NOMO-1 (cell line): Measurements from ENCODE around the gene KIF23.
"Not testable (repeated sequence)": the region's sequence is repeated elsewhere in the genome, so short reads cannot be mapped to it uniquely, and the experiment has no call there.

Experiments used
- DNase-seq, 2 experiments: peaks; one replicate each; lab custom pipeline; 2025; ENCODE audit not compliant: unreplicated experiment in 2 of 2; lab: John Stamatoyannopoulos, UW

The KIF23 gene

DNA sequence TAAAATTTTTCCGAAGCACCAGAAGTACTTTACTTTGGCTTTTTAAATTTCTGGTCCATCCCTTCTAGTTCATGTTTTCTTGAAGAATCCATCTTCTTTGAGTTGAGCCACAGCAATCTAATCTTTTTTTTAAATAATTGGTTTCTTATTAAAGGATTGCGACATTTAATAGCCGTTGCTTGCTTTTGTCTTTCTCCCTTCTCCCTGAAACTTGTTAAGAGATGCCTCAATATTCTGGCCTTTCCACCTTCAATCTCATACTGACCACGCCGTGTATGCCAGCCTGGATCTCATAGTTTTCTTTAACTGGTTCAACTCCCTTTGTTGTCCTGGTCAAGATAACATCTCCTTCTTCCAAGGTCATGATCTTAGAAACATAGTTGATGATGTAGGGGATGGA lies 20.1 kb downstream of the KIF23 start:
- DNase-seq = no peak

DNA sequence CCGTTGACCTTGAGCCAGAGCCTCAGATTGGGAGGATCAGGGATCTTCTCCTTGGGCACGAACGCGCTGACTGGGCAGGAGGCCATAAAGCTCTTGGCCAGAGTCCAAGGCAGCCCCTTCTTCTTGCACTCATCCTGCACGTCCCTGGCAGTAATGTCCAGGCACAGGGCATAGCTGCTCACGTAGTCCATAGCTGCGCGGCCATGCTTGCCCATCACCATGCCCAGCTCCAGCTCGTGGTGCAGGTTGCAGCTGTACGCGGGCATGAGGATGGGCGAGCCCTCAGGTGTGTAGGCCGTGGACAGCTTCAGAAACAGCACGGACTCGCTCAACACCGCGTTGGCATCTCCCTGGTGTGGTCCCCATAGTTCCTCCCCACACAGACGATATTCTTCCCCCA lies 20.5 kb downstream of the KIF23 start:
- DNase-seq = no peak

DNA sequence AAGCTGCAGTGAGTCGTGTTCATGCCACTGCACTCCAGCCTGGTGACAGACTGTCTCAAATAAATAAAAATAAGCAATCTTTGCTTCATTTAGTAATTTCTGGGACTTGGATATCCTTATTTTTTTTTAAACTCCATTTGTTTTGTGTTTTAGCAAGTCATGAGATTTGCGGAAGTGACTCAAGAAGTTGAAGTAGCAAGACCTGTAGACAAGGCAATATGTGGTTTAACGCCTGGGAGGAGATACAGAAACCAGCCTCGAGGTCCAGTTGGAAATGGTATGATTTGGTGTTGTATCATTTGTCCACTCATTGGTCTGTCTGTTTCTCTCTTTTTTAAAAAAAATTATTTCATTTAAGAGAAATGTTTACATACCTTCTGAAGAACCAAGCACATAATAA lies 21.8 kb downstream of the KIF23 start:
- peak; percentile 51 to 84 for DNase-seq

DNA sequence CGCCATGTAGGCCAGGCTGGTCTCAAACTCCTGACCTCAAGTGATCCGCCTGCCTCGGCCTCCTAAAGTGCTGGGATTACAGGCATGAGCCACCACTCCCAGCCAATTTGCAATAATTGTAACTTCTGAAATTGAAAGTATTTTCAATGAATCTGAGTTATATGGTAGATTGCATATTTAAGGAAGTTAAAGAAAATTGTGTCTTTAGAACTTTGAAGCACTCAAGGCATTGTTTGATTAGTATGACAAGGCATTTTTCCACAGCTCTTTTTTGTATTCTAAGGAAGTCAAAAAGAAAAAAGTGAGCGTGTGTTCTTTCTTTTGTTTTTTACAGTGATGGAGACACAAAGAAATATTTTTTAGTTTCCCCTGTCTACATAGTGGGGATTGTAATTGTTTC lies 22.8 kb downstream of the KIF23 start:
- peak in 1 of 2 experiments; percentile 70 for DNase-seq

DNA sequence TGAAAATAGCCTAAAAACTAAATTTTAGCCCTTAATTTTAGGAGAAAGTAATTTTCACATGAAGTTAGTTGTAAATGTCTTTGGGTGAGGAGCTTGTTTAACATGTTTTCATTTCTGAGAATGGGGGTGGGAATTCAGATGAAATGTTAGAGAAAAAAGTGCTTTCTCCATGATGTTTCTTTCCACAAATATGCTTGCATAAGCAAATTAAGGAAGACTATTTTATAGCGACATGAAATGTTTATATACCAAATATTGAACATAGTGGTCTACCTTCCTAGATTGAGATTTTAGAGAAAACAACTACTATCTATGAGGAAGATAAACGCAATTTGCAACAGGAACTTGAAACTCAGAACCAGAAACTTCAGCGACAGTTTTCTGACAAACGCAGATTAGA lies 25.5 kb downstream of the KIF23 start:
- DNase-seq = no peak

DNA sequence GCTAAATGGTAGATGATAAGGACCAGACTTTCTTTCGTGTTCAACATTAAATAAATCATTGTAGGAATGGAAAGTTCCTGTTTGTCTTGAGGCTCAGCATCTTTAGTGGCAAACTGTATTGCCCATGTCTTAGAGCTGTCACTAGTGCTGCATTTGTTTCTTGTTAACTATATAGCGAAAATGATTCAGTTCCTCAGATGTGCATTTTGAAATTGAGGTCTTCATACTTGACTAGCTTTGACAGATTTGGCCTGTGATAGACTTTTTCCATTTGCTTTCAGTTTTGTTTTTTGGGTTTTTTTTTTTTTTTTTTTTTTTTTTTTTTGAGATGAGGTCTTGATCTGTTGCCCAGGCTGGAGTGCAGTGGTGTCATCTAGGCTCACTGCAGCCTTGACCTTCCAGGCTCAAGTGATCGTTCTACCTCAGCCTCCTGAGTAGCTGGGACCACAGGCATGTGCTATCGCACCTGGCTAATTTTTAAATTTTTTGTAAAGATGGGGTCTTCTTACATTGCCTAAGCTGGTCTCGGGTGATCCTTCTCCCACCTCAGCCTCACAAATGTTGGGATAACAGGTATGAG lies 29.0 kb downstream of the KIF23 start:
- DNase-seq = no peak

DNA sequence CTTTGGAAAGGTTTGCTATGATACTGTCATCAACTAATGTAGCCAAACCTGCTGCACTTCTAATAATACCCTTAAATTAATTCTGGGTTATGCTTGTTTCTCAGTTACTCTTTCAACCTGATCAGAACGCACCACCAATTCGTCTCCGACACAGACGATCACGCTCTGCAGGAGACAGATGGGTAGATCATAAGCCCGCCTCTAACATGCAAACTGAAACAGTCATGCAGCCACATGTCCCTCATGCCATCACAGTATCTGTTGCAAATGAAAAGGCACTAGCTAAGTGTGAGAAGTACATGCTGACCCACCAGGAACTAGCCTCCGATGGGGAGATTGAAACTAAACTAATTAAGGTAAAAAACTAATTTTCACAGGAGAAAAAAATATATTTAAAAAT lies 30.5 kb downstream of the KIF23 start:
- DNase-seq = no peak

DNA sequence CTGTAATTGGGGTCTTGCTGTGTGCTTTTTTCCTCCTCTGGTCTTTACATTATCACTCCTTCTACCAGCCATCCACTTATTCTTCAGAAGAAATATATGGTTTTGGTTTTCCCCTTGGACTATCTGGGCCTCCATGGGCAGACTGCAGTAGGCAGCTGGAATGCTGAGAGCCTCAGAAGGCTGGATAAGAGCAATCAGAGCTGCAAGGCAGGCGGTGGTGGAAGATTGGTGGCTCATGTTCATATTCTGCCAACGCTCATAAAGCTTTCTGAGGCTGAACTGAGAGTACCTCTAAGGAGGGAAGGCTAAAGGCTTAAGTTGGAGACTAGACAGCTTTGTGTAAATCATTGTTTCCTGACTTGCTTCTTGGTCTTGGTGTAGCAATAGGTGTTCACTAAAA lies 32.8 kb downstream of the KIF23 start:
- DNase-seq = no peak

DNA sequence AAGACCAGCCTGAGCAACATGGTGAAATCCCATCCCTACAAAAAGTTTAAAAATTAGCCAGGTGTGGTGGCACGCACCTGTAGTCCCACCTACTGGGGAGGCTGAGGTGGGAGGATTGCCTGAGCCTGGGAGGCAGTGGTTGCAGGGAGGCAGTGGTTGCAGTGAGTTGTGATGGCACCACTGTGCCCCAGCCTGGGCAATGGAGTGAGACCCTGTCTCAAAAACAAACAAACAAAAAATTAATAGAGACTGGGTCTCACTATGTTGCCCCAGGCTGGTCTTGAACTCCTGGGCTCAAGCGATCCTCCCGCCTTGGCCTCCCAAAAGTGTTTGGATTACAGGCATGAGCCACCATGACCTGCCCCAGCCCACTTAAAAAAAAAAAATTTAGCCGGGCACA lies 36.1 kb downstream of the KIF23 start:
- not testable (repeated sequence) for DNase-seq

DNA sequence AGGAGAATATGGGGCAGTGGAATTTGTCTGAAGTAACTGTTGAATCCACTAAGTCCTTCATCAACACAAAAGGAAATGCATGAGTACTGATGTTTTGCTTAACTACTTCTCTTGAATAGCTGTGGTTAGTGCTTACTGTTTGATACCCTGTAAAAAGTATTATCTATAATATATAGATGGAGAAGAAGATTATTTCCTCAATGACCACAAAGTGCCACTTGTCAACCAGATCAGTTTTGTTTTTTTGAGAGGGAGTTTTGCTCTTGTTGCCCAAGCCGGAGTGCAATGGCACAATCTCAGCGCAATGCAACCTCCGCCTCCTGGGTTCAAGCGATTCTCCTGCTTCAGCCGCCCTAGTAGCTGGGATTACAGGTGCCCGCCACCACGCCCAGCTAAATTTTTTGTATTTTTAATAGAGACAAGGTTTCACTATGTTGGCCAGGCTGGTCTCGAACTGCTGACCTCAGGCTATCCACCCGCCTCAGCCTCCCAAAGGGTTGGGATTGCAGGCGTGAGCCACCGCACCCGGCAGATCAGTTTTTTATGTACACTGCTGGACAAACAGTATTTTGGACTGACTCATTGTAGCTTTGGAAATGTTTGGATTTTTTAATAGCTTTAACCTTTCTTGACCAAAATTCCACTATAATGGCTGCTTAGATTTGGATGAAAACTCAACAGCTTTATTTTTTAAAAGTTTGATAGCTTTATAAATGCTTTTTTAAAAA lies 37.0 kb downstream of the KIF23 start:
- DNase-seq = no peak

DNA sequence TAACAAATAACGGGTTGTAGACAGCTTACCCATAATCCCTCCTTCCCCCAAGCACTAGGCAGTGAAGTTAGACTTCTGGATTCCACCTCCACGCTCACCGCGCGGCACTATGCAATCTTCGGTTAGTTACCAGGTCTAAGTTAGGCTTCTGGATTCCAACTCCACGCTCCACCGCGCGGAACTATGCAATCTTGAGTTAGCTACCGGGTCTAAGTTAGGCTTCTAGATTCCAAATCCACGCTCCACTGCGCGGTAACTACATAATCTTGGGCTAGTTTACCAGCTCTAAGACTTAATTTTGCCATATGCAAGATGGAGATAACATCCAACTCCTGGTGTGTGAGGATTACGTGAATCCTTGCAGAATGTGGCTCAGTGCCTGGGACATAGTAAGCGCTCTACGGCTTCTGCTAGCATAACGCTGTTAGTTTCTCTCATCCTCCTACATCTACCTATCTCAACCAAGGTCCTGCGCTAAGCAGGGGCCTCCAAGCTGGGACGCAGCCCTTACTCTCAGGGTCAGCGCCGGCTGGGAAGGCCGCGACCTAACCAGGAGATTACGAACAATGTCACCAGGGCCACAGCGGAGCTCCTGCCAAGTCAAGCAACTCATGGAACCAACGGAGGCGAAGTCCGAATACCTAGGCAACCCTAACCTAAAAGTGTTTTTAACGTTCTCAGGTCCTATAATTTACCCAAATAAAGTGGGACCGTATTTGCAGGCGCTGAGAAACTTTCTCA lies 38.0 kb downstream of the KIF23 start:
- DNase-seq = peak in 1 of 2 experiments; percentile 40

DNA sequence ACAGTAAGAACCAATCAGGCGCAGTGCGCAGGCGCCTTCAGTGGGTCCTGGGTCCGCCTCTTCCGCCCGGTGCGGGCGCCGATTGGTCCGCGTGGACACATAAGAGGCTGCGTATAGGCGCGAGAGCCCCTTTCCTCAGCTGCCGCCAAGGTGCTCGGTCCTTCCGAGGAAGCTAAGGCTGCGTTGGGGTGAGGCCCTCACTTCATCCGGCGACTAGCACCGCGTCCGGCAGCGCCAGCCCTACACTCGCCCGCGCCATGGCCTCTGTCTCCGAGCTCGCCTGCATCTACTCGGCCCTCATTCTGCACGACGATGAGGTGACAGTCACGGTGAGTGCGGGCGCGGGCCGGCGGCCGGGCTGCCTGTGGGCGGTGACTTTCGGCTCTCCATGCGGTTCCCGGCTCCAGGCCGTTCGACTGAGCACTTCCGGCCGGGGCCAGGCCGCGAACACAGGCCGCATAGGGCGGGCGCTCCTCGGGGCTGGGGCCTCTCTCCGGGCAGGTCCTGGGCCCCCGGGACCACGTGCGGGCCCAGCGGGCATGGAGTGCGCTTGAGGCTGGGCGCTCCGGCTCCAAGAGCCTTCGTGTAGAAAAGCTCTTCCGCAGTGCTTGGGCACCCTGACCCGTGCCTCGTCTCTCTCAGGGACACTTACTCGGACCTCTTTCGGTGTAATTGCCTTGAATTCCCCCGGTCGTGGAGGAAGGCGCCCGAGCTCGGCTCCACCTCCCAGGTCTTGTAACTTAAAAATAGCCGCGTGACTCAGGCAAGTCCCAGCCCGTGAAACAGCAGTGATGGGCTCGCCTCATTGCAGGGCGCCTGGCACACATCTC lies 38.8 kb downstream of the KIF23 start, which contains the start of gene RPLP1:
RPLP1 (plus strand) TSS at position 127 of the 830 bp plus-strand sequence; CDS start at position 258, 131 bp downstream.
- DNase-seq = peak; percentile 91 to 93

DNA sequence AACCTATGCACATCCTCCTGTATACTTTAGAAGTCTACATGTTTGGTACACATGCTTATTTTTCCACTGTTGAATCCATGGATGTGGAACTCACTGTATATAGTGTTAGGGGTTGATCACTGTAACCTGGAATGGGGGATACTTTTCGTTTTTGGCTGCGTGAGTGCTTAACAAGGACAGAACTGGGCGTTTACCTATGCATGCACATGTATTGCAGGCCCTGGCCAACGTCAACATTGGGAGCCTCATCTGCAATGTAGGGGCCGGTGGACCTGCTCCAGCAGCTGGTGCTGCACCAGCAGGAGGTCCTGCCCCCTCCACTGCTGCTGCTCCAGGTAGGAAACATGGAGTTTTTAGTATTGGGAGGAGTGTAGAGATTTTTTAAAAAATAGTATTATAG lies 40.8 kb downstream of the KIF23 start:
- no peak for DNase-seq

DNA sequence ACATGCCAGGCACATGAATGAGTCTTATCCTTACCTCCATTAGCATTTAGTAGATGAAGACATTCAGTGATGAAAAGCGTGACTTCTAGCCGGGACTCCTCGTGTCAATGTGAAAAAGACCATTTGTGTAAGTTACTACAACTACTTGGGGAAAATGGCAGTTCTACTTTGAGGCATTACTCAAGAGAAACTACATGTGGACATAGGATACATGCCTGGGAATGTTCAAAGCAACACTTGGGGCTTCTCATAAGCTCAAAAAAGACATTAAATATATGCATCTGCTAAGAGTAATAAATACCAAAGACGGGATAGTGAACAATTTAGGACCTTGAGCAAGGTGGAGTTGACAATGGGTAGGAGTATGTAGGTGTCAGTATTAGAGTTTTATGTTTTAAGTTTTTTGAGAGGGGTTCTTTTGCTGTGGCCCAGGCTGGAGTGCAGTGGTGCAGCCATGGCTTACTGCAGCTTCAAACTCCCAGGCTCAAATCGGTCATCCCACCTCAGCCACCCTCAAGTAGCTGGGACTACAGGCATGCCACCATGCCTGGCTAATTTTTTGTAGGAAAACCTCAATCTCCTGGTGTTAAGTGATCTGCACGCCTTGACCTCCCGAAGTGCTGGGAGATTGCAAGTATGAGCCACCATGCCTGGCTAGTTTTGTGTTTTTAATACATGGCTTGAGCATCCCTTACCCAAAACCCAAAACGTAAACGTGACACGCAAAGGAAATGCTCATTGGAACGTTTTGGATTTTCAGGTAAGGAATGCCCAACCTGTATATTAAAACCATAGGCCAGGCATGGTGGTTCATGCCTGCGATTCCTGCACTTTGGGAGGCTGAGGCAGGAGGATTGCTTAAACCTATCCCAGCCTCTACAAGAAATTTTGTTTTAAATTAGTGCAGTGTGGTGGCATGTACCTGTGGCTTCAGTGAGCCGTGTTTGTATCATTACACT lies 42.3 kb downstream of the KIF23 start:
- no peak for DNase-seq

DNA sequence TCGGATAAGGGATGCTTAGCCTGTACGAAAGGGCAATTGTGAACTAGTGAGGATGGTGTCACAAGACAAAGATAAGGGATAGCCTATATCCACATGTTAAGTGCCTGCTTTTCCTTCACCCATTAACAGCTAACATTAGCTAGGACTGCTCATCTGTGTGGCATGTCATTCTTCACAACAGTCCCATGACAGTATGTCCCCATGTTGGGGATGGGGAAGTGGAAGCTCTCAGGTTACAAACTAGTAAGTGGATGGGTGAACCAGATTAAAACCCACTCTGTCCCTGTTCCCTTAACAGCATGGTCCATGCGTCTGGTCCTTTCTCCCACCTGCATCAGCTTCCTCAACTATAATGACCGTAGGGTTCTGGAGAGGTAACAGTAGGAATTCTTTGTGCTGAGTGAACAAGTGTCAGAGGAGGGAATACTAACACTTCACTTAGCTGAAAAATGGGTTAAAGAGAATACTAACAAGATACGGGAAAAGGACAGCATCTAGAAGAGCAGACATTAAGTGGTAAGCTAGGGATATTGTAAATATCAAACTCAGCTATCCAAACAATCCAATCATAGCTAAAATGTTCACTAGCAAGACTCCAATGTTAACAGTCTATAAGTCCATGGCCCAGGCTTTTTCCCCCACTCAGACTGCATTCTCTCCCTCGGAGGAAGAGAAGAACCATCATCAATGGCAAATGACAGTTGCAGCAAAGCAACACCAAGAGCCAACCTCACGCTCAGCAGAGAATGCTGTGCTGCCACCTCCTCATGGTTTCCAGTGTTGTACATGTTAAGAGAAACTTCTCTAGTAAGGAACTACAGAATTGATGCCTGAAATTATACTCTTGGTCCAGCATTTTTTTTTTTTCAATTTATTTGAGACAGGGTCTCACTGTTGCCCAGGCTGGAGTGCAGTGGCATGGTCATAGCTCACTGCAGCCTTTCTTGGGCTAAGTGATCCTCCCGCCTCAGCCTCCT lies 43.4 kb downstream of the KIF23 start:
- no peak for DNase-seq

DNA sequence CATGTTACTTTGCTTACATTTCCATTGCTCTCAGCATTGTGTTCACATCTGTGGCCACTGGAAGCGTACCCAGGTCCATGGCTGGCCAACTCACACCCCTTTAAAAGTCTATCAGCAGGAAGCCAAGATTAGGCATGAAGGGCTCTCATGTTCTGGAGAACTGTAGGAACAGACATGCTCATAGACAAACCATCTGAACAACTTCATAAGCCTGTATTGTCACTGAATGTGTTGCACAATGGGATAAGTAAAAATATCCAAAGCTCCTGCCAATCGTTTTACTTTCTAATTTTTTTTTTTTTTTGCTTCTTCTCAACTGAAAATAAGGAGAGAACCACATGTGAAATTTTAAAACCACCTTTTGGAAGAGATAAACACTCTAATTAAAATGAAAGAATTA lies 44.9 kb downstream of the KIF23 start:
- no peak for DNase-seq

DNA sequence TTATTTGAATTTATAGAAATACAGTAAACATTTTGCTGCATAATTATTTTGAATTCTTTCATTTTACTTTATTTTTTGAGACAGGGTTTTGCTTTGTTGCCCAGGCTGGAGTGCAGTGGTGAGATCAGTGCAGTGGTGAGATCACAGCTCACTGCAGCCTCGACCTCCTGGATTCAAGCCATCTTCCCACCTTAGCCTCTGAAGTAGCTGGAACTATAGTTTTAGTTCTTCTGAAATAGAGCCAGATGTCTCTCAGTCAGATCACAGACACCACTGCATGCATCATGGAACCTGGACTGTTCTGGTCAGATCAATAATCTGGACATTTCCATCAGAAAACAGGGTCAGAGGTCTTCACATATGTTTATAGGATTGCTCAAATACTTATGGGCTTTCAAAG lies 46.3 kb downstream of the KIF23 start:
- no peak for DNase-seq

DNA sequence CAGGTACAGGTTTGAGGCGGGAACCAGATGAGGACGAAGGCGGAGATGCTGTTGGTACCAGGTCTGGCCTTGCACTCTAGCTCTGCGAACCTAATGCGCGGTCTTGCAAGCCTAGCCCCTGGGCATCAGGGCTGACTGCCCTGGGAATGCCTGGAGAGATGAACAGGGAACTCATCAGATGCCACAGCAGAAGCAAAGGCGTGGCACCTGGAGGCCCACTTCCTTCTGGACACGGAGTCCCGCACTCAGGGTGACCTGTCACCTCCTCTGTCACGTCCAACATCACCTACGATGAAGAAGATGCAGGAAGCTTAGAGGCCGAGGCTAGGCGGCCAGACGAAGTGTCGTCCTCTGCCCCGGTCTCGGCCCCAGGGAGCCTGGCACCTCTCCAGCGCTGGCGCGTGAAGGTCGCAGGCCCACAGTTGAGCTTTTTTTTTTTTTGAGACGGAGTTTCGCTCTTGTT lies 47.9 kb downstream of the KIF23 start:
- DNase-seq = peak in 1 of 2 experiments; percentile 44
